Measurements from ENCODE around the gene GALNT13. TPM values are rescaled to one million over a fixed set of nuclear protein-coding genes. Genes with fewer than 3 reads are reported as not detected.
"Not testable (repeated sequence)": the region's sequence is repeated elsewhere in the genome, so short reads cannot be mapped to it uniquely, and the experiment has no call there.

Gene GALNT13
- total RNA-seq, 1 donor = 1.7 TPM

DNA sequence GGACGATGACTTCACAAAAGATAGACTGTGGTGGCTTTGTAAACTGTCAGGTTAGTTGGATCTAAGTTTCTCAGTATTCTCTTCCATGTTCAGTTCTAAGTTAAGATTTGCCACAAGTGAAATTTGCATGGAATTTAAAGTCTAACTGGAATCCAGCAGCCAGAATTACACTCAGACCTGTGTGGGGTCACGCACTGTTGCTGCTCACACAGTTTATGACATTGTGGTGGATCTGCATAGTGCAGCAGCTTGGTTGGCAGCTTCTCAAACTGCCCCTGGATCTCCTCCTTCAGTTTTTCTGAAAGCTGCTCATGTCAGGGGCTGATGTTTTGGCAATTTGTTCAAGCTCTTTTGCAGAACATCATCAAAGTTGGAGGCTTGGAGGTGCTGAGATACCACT lies 598.7 kb downstream of the GALNT13 start:
- no peak overlapping the region for H3K4me3 ChIP-seq (ENCODE audit: low read depth, low read length)
- TF ChIP-seq, protein P1, sequence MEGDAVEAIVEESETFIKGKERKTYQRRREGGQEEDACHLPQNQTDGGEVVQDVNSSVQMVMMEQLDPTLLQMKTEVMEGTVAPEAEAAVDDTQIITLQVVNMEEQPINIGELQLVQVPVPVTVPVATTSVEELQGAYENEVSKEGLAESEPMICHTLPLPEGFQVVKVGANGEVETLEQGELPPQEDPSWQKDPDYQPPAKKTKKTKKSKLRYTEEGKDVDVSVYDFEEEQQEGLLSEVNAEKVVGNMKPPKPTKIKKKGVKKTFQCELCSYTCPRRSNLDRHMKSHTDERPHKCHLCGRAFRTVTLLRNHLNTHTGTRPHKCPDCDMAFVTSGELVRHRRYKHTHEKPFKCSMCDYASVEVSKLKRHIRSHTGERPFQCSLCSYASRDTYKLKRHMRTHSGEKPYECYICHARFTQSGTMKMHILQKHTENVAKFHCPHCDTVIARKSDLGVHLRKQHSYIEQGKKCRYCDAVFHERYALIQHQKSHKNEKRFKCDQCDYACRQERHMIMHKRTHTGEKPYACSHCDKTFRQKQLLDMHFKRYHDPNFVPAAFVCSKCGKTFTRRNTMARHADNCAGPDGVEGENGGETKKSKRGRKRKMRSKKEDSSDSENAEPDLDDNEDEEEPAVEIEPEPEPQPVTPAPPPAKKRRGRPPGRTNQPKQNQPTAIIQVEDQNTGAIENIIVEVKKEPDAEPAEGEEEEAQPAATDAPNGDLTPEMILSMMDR (IDR thresholded peaks at IDR 0.05; ENCODE audit: insufficient read depth, low read depth, low read length) = no peak
- no peak for DNase-seq (ENCODE audit: low read depth)

DNA sequence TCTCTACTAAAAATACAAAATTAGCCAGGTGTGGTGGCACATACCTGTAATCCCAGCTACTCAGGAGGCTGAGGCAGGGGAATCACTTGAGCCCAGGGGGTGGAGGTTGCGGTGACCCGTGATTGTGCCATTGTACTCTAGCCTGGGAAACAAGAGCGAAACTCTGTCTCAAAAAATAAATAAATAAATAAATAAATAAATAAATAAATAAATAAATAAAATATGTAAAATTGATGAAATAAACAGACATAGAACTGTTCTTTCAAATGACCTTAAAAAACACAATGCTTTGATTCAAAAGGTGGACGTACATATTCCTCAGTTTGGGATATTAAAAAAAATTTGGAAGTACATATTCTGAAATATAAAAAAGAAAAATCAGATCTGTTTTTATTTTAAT lies 599.8 kb downstream of the GALNT13 start:
- DNase-seq (ENCODE audit: low read depth) = not testable (repeated sequence)

DNA sequence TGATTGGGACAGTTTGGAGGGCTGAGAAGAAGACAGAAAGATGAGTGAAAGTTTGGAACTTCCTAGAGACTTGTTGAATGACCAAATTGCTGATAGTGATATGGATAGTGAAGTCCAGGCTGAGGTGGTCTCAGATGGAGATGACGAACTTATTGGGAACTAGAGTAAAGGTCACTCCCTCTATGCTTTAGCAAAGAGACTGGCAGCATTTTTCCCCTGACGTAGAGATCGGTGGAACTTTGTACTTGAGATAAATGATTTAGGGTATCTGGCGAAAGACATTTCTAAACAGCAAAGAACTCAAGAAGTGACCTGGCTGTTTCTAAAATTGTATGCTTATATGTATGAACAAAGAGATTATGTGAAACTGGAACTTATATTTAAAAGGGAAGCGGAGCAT lies 605.6 kb downstream of the GALNT13 start:
- no peak overlapping the region for H3K4me3 ChIP-seq (ENCODE audit: low read depth, low read length)
- no peak for DNase-seq (ENCODE audit: low read depth)
- TF ChIP-seq, protein P1 (IDR thresholded peaks at IDR 0.05; ENCODE audit: insufficient read depth, low read depth, low read length) = no peak

More for the DNA sequence above, 599.8 kb downstream of the GALNT13 start:
- not testable (repeated sequence) for H3K4me3 ChIP-seq (ENCODE audit: low read depth, low read length)

DNA sequence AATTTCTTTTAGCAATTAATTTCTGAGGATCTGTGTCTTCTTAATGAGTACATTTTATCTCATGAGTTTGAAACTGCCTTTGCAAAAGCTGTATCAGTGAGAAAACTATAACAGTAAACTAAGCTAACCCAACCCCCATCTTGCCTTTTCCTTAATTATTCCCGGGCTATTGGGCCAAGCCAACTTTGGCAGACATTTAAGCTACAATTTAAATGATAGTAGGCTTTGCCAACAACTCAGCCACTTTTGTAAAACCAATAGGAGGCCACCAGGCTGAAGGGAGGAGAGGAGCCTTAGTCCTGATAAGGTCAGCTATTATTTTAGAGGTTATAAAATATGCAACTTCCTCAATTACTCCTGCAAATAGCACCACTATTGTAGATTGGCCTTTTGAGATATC lies 608.8 kb downstream of the GALNT13 start:
- TF ChIP-seq, protein P1 (IDR thresholded peaks at IDR 0.05; ENCODE audit: insufficient read depth, low read depth, low read length) = no peak
- no peak for DNase-seq (ENCODE audit: low read depth)
- no peak overlapping the region for H3K4me3 ChIP-seq (ENCODE audit: low read depth, low read length)

DNA sequence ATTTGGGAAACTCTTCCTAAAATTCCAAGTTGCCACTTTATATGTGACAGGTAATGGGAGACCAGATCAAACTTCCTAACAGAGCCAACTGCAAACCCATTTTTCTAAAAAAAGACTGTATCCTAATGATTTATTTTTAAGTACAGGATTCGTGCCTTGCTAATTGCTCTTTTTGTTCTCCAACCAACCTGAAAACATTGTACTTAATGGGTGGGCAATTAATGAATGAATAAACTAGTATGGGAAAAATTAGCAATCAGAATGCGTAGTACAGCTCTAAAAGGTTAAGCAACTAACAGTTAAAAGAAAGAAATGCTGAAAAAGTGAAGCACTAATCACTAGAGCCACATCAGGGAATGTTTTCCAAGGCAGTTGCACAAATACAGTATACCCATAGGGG lies 609.6 kb downstream of the GALNT13 start:
- TF ChIP-seq, protein P1 (IDR thresholded peaks at IDR 0.05; ENCODE audit: insufficient read depth, low read depth, low read length) = no peak
- no peak for DNase-seq (ENCODE audit: low read depth)
- no peak overlapping the region for H3K4me3 ChIP-seq (ENCODE audit: low read depth, low read length)

DNA sequence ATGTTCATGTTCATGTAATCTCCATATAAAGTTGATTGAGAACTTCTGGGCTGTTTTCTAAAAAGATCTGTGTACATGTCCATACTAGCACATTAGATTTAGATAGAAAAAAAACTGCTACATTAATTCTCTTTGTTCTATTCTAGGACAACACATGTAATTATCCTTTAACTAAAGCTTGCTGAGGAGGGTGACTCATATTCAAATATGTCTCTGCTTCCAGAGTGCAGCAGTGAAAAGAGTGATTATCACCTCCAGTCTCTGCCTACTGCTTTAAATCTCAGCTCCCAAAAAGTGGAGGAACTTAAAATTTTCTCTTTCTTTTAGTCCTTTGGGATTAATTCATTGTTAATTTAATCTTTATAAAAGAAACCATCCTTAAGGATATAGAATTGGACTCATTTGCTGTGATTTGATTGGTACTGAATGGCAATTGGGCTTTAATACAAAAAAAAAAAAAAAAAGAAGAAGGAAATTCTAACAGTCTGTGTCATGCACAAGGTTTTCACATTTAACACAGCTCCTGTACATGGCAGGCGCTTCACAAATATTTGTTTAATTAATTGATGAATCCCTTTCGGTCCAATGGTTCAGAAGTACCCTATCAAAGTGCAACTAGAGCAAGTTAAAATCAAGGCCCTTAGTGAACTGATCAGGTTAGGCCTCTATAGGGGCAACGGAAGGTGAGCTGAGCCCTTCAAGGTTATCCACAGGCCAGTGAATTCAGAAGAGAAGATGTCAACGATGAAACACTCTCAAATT lies 612.8 kb downstream of the GALNT13 start:
- no peak for DNase-seq (ENCODE audit: low read depth)
- TF ChIP-seq, protein P1 (IDR thresholded peaks at IDR 0.05; ENCODE audit: insufficient read depth, low read depth, low read length) = no peak

DNA sequence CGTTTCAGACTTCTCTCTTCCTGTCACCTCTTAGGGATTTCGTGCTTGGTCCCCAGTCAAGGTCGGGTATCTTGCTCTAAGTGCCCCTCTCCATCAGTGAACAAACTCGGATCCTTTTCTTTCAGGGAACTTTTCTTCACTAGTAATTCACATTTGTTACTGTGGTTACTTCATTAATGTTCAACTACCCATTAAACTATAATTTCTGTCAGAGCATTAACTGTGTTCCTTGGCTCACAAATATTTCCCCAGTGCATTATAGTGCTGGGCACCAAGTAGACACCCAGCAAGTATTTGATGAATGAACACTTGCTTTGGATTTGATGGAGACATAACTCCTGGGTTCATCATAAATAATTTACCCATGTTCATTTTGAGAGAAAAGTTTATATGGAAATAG lies 617.1 kb downstream of the GALNT13 start:
- DNase-seq (ENCODE audit: low read depth) = no peak
- TF ChIP-seq, protein P1 (IDR thresholded peaks at IDR 0.05; ENCODE audit: insufficient read depth, low read depth, low read length) = no peak
- no peak overlapping the region for H3K4me3 ChIP-seq (ENCODE audit: low read depth, low read length)

More for the DNA sequence above, 612.8 kb downstream of the GALNT13 start:
- H3K4me3 ChIP-seq (ENCODE audit: low read depth, low read length) = no peak overlapping the region
